Right ventricle myocardium superior (tissue), 1 donor: Measurements from ENCODE around the gene PHKG2. TPM values are rescaled to one million over a fixed set of nuclear protein-coding genes. Genes with fewer than 3 reads are reported as not detected.

ENCODE experiments used
- ATAC-seq: fragments of 200-7000 bp; cut with Tn5 transposase; one replicate; pipeline ENCODE4 v1.9.1; 2020; ENCODE audit warnings: mild to moderate bottlenecking; ENCODE audit not compliant: poor library complexity
- DNase-seq: peaks from one replicate; pipeline ENCODE4 v3.0.0-alpha.2; 2020
- intact Hi-C: fragments of 100-400 bp; cut with DNase I; formaldehyde crosslinking; loops from one replicate; pipeline ENCODE4 v1.11.2; 2022
- total RNA-seq: library from RNA; stranded (reverse); fragmentation: NEBNext Ultra II Directional; extraction: Animal tissue kit (Norgen Biotek cat#: 25700); gene quantifications from one replicate; pipeline ENCODE4 v1.2.1, GENCODE V29; 2021
- donor health status: DM: no; HTN: yes; CAD: no; lungs with severe emphysema.

Gene PHKG2
- total RNA-seq, 1 donor from 2014 or later, result 13.4 TPM

DNA sequence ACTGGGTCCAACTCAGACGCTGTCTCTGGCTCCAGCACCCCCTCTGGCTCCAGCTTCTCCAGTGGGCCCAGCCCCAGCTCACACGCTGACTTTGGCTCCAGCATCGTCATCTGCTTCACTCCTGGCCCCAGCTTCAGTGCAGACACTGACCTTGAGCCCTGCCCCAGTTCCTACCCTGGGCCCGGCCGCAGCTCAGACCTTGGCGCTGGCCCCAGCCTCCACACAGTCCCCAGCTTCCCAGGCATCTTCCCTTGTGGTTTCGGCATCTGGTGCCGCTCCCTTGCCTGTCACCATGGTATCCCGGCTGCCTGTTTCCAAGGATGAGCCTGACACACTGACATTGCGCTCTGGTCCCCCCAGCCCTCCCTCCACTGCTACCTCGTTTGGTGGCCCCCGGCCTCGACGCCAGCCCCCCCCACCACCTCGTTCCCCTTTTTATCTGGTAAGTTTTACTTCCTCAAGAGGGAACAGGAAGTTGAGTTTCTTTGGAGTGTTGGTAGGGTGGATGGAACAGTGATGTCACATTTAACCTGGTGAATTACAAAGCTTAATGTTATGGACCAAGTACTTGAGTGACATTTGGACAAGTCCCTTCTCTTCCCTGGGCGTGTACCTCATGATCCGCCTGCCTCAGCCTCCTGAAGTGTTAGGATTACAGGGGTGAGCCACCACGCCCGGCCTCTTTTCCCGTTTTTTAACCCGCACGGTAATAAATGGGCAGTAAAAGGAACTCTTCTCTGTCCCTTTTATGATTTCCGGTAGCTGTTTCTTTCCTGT is 23.4 kb upstream of the PHKG2 start:
- intact Hi-C loops, result no loop called here
- peak; percentile 71 for ATAC-seq
- DNase-seq, result peak; percentile 66

- no peak for ATAC-seq
These were observed 22.8 kb upstream of the PHKG2 start for GRCh38 chr16:30725418-30725792.

DNA sequence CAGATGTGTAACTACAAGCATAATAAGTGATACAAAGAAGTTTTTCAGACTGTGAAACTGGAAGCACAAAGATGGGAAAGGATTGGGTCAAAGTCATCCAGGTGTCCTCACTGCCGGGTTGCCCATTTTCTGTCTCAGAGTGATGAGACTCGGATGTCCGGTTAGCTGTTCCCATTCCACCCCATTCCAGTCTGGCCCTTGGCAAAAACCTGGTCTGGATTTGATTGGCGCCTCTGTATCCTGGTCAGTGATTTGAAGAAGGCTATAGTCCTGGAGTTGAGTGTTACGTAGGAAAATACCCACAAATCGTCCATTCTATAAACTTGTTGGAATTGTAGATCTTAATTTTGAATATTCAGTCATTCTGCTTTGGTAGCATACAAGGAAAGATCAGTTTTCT is 19.9 kb upstream of the PHKG2 start:
- no peak for ATAC-seq
- no peak for DNase-seq
- intact Hi-C loops, result no loop called here

More at GRCh38 chr16:30725418-30725792, 22.8 kb upstream of the PHKG2 start:
- DNase-seq, result no peak
- intact Hi-C loops, result no loop called here

DNA sequence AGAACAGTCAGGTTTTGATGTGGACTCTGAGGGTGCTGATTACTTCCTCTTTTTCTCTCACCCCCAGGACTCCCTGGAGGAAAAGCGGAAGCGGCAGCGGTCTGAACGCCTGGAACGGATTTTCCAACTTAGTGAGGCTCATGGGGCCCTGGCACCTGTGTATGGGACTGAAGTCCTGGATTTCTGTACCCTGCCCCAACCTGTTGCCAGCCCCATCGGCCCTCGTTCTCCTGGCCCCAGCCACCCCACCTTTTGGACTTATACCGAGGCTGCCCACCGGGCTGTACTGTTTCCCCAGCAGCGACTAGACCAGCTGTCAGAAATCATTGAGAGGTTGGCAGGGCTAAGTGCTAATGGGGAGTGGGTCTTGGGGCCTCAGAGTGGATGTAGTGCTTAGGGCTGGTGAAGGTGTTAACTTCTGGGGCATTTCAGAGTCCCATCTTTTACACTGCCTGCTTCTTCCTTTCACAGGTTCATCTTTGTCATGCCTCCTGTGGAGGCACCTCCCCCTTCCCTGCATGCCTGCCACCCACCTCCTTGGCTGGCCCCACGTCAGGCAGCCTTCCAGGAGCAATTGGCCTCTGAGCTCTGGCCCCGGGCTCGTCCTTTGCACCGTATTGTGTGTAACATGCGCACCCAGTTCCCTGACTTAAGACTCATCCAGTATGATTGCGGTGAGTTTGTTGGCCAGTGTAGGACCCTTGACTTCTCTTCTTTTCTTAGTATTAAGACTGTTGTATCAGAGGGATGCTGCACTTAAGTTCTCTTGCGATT is 19.1 kb upstream of the PHKG2 start:
- ATAC-seq (peak; percentile 55), DNase-seq (no peak)
- intact Hi-C loops, result no loop called here

- DNase-seq (no peak), ATAC-seq (no peak)
- intact Hi-C loops, result no loop called here
These were observed 16.8 kb upstream of the PHKG2 start for GRCh38 chr16:30731411-30731810.

GRCh38 chr16:30736995-30737793 is 11.0 kb upstream of the PHKG2 start:
- ATAC-seq (no peak), DNase-seq (no peak)
- intact Hi-C loops, result no loop called here

DNA sequence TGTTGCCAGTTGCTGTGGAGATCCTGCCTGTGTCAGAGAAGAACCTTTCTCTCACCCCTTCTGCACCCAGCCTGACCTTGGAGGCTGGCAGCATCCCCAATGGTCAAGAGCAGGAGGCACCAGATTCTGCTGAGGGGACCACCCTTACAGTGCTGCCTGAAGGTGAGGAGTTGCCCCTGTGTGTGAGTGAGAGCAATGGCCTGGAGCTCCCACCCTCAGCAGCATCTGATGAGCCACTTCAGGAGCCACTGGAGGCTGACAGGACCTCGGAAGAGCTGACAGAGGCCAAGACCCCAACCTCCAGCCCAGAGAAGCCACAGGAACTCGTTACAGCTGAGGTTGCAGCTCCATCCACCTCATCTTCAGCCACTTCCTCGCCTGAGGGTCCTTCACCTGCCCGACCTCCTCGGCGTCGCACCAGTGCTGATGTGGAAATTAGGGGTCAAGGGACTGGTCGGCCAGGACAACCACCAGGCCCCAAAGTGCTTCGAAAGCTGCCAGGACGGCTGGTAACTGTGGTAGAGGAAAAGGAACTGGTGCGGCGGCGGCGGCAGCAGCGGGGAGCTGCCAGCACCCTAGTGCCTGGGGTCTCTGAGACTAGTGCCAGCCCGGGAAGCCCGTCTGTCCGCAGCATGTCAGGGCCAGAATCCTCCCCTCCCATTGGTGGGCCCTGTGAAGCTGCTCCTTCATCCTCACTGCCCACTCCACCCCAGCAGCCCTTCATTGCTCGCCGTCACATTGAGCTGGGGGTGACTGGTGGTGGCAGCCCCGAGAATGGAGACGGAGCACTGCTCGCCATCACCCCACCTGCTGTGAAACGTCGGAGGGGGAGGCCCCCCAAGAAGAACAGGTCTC is 10.2 kb upstream of the PHKG2 start:
- no peak for ATAC-seq
- no peak for DNase-seq
- intact Hi-C loops, result no loop called here

DNA sequence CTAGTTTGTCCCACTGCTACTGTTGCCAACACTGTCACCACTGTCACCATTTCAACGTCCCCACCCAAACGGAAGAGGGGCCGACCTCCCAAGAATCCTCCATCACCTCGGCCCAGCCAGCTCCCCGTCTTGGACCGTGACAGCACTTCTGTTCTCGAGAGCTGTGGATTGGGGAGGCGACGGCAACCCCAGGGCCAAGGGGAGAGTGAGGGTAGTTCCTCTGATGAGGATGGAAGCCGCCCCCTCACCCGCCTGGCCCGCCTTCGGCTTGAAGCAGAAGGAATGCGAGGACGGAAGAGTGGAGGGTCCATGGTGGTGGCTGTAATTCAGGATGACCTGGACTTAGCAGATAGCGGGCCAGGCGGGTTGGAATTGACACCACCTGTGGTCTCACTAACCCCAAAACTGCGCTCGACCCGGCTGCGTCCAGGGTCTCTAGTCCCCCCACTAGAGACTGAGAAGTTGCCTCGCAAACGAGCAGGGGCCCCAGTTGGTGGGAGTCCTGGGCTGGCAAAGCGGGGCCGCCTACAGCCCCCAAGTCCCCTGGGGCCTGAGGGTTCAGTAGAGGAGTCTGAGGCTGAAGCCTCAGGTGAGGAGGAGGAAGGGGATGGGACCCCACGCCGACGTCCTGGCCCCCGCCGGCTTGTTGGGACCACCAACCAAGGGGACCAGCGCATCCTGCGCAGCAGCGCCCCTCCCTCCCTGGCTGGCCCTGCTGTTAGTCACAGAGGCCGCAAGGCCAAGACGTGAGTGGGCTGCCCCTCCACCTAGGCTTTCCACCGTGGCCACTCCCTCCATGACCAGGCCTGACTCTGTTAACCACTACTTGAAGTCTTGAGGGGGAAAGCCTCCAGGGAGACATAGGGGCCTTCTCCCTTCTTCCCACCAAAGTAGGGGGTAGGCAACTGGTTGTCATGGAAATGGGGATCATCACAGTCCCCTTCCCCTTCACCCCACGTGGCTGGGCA is 9.0 kb upstream of the PHKG2 start:
- ATAC-seq, result no peak
- DNase-seq, result no peak
- intact Hi-C loops, result no loop called here

DNA sequence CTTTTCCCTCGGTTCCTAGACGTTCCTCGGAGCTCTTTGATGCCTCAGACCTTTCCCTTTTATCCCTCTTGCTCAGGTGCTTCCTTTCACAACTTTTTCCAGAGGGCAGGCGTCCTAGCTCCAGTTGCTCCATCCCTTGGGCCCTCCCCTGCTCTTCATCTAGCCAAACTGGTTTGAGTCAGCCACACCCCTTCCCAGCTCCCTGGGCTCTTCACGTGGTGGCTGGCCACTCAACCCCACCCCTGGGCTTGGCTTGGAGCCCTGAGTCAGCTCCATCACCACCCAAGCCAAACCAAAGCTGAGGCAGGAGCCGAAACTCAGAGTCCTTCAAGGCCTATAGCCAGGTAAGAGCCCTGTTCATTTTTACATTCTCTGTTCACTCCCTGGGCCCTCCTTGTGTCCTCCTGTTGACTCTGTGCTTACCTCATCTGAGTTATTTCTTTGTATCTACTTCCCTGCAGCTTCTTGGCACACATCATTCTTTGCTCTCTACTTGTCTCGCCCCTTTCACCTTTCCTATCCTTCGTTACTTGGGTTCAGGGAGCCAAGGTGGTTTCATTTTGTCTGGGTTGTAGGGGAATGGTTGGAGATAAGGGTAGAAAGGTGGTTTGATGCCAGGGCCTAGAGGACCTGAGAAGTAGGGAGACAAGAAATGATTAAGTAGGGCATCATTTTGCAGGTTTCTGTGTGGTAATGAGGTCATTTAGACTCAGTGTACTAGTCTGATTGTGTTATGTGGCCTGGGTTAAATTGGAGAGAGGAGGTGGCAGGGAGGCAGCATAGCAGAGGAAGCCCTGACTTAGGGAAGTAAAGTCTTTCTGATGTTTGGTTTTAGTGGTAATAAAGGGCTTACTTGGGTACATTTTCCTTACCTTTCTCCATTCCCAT is 7.6 kb upstream of the PHKG2 start:
- DNase-seq, result peak; percentile 88
- intact Hi-C loops, result no loop called here
- ATAC-seq, result peak; percentile 78

- intact Hi-C loops, result no loop called here
- DNase-seq (no peak), ATAC-seq (no peak)
These were observed 6.7 kb upstream of the PHKG2 start for GRCh38 chr16:30741461-30741914.

GRCh38 chr16:30743716-30744115 is 4.5 kb upstream of the PHKG2 start:
- peak; percentile 18 for ATAC-seq
- intact Hi-C loops, result no loop called here
- peak; percentile 72 for DNase-seq

- DNase-seq (no peak), ATAC-seq (peak; percentile 8)
- intact Hi-C loops, result no loop called here
These were observed 4.0 kb upstream of the PHKG2 start for GRCh38 chr16:30744183-30744582.

DNA sequence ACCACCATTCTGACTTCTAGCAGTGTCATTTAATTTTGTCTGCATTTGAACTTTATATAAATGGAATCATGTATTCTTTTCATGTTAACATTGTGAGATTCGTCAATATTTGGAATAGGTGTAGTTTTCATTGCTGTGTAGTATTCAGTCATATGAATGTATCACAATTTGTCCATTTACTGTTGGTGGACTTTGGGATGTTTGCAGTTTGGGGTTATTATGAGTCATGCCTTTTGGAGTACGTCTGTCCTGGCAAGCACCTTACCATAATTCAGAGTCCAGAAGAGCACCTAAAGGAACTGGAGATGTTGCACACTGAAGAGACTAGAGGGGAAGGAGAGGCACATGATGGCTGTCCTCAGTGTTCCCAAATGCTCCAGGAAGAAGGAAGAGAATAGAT is 3.1 kb upstream of the PHKG2 start:
- DNase-seq (no peak), ATAC-seq (no peak)
- intact Hi-C loops, result no loop called here

DNA sequence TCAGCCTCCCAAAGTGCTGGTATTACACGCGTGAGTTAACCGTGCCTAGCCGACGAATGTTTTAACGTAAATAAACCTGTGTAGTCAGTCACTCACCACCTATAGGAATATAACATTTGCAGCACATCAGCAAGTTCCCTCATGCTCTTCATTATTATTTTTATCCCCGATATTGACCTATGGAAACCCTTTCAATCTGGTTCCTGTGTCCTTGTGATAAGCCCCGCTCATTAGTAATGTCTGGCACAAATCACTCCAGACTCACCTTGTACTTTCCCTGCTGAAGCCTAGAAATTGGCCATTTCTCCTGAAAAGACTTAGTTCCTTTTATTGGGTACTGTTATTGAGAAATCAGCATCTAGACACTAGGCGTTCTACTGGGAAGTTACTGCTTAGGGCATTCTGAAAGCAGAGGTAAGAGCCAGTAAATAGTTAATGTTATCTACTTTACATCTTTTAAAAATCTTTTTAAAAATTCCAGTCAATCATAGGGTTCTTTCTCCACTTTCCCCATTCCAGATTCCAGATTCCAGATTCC is 1.5 kb upstream of the PHKG2 start:
- ATAC-seq, result no peak
- intact Hi-C loops, result no loop called here
- no peak for DNase-seq

DNA sequence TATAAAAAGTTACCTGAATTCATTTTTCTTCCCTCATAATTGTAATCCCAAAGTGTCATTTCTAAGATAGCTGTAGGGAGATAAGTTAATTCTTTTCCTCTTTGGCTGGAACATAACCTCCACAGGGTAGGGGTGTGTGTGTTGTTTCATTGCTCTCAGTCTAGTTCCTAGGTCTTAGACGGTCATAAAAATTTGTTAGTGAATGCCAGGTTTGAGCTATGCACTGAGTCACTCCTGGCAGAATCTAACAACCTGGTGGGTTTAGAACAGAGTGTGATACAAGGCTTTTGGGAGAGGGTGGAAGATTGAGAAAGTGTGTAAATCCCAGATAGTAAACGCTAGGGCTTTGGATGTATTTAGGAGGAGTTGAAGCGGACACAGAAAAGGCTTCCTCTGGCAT is 894 bp upstream of the PHKG2 start:
- DNase-seq, result no peak
- intact Hi-C loops, result no loop called here
- no peak for ATAC-seq
